Astrocyte (in vitro differentiated cells and primary cell): Measurements from ENCODE around the gene ACACA.

ENCODE experiments used
- EZH2 ChIP-seq: IDR thresholded peaks from 2 replicates; pipeline ENCODE4 v1.6.1; 2012; ENCODE audit warnings: mild to moderate bottlenecking, low read length, inconsistent platforms; ENCODE audit not compliant: insufficient read depth
- TF ChIP-seq, protein P1 (sequence below): IDR thresholded peaks from 2 replicates; pipeline ENCODE4 v1.5.1; 2011; ENCODE audit warnings: low read depth, mild to moderate bottlenecking, inconsistent platforms, low read length, moderate library complexity; ENCODE audit not compliant: insufficient read depth

DNA sequence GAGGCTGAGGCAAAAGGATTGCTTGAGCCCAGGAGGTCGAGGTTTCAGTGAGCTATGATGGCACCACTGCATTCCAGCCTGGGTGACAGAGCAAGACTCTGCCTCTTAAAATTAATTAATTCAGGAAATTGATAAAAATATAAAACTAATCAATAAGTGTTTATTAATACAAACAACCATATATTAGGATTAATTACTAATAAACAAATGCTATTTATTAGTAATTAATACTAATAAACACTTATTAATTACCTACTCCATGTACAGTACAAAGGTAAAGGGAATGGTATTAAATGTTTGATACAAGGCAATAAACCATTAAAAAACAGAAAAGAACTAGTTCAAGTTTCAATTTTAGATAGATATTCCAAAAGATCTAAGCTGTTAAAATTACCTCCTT, 150.0 kb downstream of the ACACA start:
- TF ChIP-seq, protein P1, sequence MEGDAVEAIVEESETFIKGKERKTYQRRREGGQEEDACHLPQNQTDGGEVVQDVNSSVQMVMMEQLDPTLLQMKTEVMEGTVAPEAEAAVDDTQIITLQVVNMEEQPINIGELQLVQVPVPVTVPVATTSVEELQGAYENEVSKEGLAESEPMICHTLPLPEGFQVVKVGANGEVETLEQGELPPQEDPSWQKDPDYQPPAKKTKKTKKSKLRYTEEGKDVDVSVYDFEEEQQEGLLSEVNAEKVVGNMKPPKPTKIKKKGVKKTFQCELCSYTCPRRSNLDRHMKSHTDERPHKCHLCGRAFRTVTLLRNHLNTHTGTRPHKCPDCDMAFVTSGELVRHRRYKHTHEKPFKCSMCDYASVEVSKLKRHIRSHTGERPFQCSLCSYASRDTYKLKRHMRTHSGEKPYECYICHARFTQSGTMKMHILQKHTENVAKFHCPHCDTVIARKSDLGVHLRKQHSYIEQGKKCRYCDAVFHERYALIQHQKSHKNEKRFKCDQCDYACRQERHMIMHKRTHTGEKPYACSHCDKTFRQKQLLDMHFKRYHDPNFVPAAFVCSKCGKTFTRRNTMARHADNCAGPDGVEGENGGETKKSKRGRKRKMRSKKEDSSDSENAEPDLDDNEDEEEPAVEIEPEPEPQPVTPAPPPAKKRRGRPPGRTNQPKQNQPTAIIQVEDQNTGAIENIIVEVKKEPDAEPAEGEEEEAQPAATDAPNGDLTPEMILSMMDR: no peak
- TF ChIP-seq EZH2: no peak
